SK-N-SH treated with all-trans-retinoic acid at 6 μM for 48 hours (cell line): Measurements from ENCODE around the gene SEMA5B.

ENCODE experiments used
- ATAC-seq: fragments of 200-7000 bp; cut with Tn5 transposase; 3 replicates; pipeline ENCODE4 v1.9.1; 2020; ENCODE audit warnings: mild to moderate bottlenecking, moderate library complexity
- ARNTL ChIP-seq: fragments of 450-650 bp; formaldehyde crosslinking; IDR thresholded peaks from 2 replicates; pipeline ENCODE4 v1.5.0; 2020; ENCODE audit warnings: low read depth, mild to moderate bottlenecking, moderate library complexity, borderline replicate concordance
- BACH2 ChIP-seq: fragments of 250-450 bp; sonication (Bioruptor Pico); IDR thresholded peaks from 2 replicates; pipeline ENCODE4 v1.9.0; 2021; ENCODE audit warnings: mild to moderate bottlenecking, borderline replicate concordance
- CREB5 ChIP-seq: fragments of 250-450 bp; sonication (Bioruptor Pico); IDR thresholded peaks from 2 replicates; pipeline ENCODE4 v1.5.1; 2020; ENCODE audit warnings: low read depth, mild to moderate bottlenecking, moderate library complexity
- CSDC2 ChIP-seq: fragments of 250-450 bp; sonication (Bioruptor Pico); IDR thresholded peaks from 2 replicates; pipeline ENCODE4 v1.5.0; 2020; ENCODE audit warnings: mild to moderate bottlenecking, moderate library complexity
- ESRRG ChIP-seq: fragments of 250-450 bp; sonication (Bioruptor Pico); IDR thresholded peaks from 2 replicates; pipeline ENCODE4 v1.6.1; 2021; ENCODE audit warnings: mild to moderate bottlenecking
- GLIS3 ChIP-seq: fragments of 250-450 bp; sonication (Bioruptor Pico); IDR thresholded peaks from 2 replicates; pipeline ENCODE4 v1.5.0; 2020; ENCODE audit warnings: mild to moderate bottlenecking, moderate library complexity
- ISL1 ChIP-seq: fragments of 250-450 bp; sonication (Bioruptor Pico); IDR thresholded peaks from 2 replicates; pipeline ENCODE4 v2.1.2; 2022; ENCODE audit warnings: mild to moderate bottlenecking, moderate library complexity
- OSR1 ChIP-seq: fragments of 250-450 bp; sonication (Bioruptor Pico); IDR thresholded peaks from 2 replicates; pipeline ENCODE4 v1.8.0; 2022; ENCODE audit warnings: moderate library complexity, mild to moderate bottlenecking, inconsistent platforms
- PATZ1 ChIP-seq: fragments of 250-450 bp; sonication (Bioruptor Pico); IDR thresholded peaks from 2 replicates; pipeline ENCODE4 v1.8.0; 2020; ENCODE audit warnings: mild to moderate bottlenecking, moderate library complexity, borderline replicate concordance
- POU6F1 ChIP-seq: fragments of 250-450 bp; sonication (Bioruptor Pico); IDR thresholded peaks from 2 replicates; pipeline ENCODE4 v1.8.0; 2021; ENCODE audit warnings: low read depth, mild to moderate bottlenecking, moderate library complexity, borderline replicate concordance
- PPARA ChIP-seq: fragments of 250-450 bp; sonication (Bioruptor Pico); IDR thresholded peaks from 2 replicates; pipeline ENCODE4 v1.5.0; 2020; ENCODE audit warnings: mild to moderate bottlenecking, borderline replicate concordance
- RARB ChIP-seq: fragments of 250-450 bp; sonication (Bioruptor Pico); IDR thresholded peaks from 2 replicates; pipeline ENCODE4 v1.8.0; 2021; ENCODE audit warnings: mild to moderate bottlenecking, moderate library complexity
- TCF4 ChIP-seq: fragments of 250-450 bp; sonication (Bioruptor Pico); IDR thresholded peaks from 2 replicates; pipeline ENCODE4 v1.8.0; 2021; ENCODE audit warnings: mild to moderate bottlenecking, moderate library complexity, borderline replicate concordance
- TOX ChIP-seq: fragments of 250-450 bp; sonication (Bioruptor Pico); IDR thresholded peaks from 2 replicates; pipeline ENCODE4 v1.8.0; 2021; ENCODE audit warnings: mild to moderate bottlenecking, moderate library complexity, borderline replicate concordance
- TSHZ2 ChIP-seq: fragments of 250-450 bp; sonication (Bioruptor Pico); IDR thresholded peaks from 2 replicates; pipeline ENCODE4 v1.5.0; 2020; ENCODE audit warnings: mild to moderate bottlenecking, moderate library complexity
- ZC3H10 ChIP-seq: fragments of 250-450 bp; sonication (Bioruptor Pico); IDR thresholded peaks from 2 replicates; pipeline ENCODE4 v1.5.1; 2021; ENCODE audit warnings: mild to moderate bottlenecking, moderate library complexity
- ZFP3 ChIP-seq: fragments of 250-450 bp; sonication (Bioruptor Pico); IDR thresholded peaks from 2 replicates; pipeline ENCODE4 v1.5.0; 2020; ENCODE audit warnings: mild to moderate bottlenecking, moderate library complexity
- ZNF565 ChIP-seq: fragments of 450-650 bp; formaldehyde crosslinking; conservative IDR thresholded peaks from 2 replicates; pipeline ENCODE4 v1.5.0; 2020; ENCODE audit warnings: low read depth, mild to moderate bottlenecking, moderate library complexity
- ZNF70 ChIP-seq: fragments of 450-650 bp; formaldehyde crosslinking; IDR thresholded peaks from 2 replicates; pipeline ENCODE4 v1.5.0; 2020; ENCODE audit warnings: mild to moderate bottlenecking, moderate library complexity
- ZNF8 ChIP-seq: fragments of 450-650 bp; formaldehyde crosslinking; IDR thresholded peaks from 2 replicates; pipeline ENCODE4 v1.5.0; 2020; ENCODE audit warnings: mild to moderate bottlenecking, moderate library complexity
- TF ChIP-seq, protein P1 (sequence below): fragments of 250-450 bp; sonication (Bioruptor Pico); IDR thresholded peaks from 2 replicates; pipeline ENCODE4 v1.5.1; 2021; ENCODE audit warnings: mild to moderate bottlenecking, moderate library complexity

Gene SEMA5B

DNA sequence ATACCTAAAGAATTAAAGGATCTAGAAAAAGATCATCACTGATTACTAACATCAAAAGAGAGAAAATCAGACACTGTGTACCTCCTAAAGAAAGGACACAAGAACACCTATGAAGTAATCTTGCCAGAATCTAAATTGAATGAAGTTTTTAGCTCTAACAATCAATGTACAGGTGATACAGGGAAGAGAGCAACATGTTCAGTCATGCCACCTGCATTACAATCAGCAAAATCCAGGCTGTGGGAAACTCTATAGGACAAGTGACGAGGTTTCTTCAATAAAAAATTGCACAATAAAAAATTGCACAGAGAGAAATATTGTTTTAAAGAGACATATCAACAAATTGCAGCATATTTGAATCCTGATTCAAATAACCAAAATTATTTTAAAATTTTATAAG is 93.3 kb downstream of the SEMA5B start:
- no peak for TF ChIP-seq TOX (CRISPR knock-in tag)
- no peak for TF ChIP-seq CSDC2 (CRISPR knock-in tag)
- no peak for TF ChIP-seq ZNF70 (CRISPR knock-in tag)
- no peak for TF ChIP-seq PPARA (CRISPR knock-in tag)
- TF ChIP-seq ZC3H10 (CRISPR knock-in tag): no peak
- no peak for TF ChIP-seq ESRRG
- TF ChIP-seq POU6F1 (CRISPR knock-in tag): no peak
- TF ChIP-seq, protein P1, sequence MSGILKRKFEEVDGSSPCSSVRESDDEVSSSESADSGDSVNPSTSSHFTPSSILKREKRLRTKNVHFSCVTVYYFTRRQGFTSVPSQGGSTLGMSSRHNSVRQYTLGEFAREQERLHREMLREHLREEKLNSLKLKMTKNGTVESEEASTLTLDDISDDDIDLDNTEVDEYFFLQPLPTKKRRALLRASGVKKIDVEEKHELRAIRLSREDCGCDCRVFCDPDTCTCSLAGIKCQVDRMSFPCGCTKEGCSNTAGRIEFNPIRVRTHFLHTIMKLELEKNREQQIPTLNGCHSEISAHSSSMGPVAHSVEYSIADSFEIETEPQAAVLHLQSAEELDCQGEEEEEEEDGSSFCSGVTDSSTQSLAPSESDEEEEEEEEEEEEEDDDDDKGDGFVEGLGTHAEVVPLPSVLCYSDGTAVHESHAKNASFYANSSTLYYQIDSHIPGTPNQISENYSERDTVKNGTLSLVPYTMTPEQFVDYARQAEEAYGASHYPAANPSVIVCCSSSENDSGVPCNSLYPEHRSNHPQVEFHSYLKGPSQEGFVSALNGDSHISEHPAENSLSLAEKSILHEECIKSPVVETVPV: no peak
- TF ChIP-seq ZFP3 (CRISPR knock-in tag): no peak
- no peak for TF ChIP-seq ARNTL
- no peak for TF ChIP-seq GLIS3 (CRISPR knock-in tag)
- no peak for TF ChIP-seq BACH2 (CRISPR knock-in tag)
- TF ChIP-seq TSHZ2: no peak
- no peak for ATAC-seq

DNA sequence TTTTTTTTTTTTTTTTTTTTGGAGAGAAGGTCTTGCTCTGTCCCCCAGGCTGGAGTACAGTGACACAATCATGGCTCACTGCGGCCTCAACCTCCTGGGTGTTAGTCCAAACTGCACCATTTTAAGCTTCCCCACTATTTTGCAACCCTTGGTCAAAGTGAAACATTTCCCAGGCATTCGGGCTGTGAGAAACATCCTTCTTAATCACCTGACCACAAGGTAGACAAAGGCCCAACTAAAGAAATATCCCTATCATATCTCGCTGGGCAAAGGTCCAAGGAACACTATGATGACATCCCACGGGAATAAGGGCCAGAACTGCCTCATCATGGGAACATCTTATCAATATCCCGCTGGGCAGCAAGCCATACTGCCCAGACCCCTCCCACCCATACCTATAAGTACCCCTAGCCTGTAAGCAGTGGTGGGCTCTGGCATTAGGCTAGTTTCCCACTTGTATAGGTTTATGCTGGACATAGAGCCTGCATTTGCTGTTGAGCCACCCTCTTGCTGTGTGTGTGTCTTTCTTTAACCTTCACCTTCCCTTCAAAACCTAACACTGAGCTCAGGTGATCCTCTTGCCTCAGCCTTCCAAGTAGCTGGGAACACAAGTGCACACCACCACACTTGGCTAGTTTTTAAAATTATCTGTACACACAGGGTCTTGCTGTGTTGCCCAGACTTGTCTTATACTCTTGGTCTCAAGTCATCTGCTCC is 95.2 kb downstream of the SEMA5B start:
- no peak for ATAC-seq
- TF ChIP-seq TSHZ2 (no peak), RARB (CRISPR knock-in tag) (no peak), PATZ1 (CRISPR knock-in tag) (no peak), TOX (CRISPR knock-in tag) (no peak), ESRRG (no peak), ISL1 (no peak), PPARA (CRISPR knock-in tag) (no peak), BACH2 (CRISPR knock-in tag) (no peak), ARNTL (no peak), ZC3H10 (CRISPR knock-in tag) (no peak), OSR1 (CRISPR knock-in tag) (no peak), ZNF565 (no peak), TCF4 (CRISPR knock-in tag) (no peak), CREB5 (CRISPR knock-in tag) (no peak), CSDC2 (CRISPR knock-in tag) (no peak), ZNF70 (CRISPR knock-in tag) (no peak), ZNF8 (CRISPR knock-in tag) (no peak)
- TF ChIP-seq, protein P1: no peak
